ENCODE measurements around the gene ABHD17A. TPM values are rescaled to one million over a fixed set of nuclear protein-coding genes. Genes with fewer than 3 reads are reported as not detected.
"Not testable (repeated sequence)": the region's sequence is repeated elsewhere in the genome, so short reads cannot be mapped to it uniquely, and the experiment has no call there.

Gene ABHD17A
- total RNA-seq, 1 donor from 2014 or later: 61.5 TPM

- ATAC-seq (no peak), DNase-seq (ENCODE audit: missing footprints) (no peak)
- intact Hi-C loops (cut with DNase I): no loop called here
Measured at GRCh38 chr19:1884291-1884718, 991 bp downstream of the ABHD17A start.

DNA sequence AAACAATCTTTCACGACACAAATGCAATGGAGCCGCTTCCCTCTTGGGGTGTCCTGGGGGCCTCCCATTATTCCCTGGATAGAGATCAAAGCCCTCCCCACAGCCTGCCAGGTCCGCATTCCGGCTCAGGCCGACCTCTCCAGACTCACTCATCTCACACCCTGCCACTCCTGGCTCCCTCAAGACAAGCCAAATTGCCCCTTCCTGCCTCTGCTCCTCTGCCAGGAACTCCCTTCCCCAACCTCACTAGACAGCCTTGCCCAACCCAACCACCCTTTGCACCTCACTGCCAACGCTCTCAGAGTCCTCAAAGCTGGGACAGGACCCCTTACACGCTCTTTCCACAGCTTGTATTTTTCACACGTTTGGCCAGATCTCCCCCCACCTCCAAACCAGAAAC is 1.5 kb downstream of the ABHD17A start:
- no peak for ATAC-seq
- peak; percentile 7 for DNase-seq (ENCODE audit: missing footprints)
- intact Hi-C loops (cut with DNase I): no loop called here

DNA sequence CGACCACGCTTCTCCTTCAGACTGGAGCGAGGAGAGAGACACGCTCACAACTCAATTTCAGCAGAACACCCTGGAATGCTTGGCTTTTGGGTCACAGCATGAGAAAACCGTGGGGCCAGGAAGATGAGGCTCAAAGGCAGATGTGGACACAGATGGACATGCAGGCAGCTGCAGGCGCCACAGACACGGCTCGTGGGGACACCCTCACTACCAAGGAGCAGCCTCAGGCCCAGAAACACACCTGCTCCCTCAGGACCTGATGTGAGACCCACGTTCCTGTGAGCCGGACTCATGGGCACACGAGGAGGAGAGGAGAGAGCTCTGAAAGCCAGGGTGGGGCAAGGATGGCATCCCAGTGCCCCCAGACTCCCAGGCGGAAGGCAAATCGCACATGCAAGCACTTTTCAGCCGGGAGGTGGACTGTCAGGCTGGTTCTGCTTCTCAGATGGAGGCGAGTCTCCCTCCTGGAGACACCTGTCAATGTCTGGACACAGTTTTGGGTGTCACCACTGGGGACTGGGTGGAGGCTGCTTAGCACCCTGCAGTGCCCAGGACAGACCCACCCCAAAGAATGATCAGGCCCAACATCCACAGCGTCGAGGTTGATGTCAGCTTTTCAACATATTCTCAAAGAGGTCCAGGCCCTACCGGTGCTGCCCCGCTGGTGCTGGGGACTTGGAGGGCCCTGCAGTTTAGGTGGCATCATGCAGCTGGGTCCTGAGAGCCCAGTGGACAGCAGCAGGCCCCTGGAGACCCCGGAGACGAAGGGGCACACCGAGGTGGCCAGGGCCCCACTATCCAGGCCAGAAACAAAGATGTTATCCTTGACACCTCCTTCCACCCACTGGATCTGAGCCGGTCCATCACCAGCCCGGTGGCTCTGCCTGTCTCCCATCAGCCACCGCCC is 2.3 kb downstream of the ABHD17A start:
- ATAC-seq (no peak), DNase-seq (ENCODE audit: missing footprints) (peak; percentile 56)
- intact Hi-C loops (cut with DNase I): no loop called here

DNA sequence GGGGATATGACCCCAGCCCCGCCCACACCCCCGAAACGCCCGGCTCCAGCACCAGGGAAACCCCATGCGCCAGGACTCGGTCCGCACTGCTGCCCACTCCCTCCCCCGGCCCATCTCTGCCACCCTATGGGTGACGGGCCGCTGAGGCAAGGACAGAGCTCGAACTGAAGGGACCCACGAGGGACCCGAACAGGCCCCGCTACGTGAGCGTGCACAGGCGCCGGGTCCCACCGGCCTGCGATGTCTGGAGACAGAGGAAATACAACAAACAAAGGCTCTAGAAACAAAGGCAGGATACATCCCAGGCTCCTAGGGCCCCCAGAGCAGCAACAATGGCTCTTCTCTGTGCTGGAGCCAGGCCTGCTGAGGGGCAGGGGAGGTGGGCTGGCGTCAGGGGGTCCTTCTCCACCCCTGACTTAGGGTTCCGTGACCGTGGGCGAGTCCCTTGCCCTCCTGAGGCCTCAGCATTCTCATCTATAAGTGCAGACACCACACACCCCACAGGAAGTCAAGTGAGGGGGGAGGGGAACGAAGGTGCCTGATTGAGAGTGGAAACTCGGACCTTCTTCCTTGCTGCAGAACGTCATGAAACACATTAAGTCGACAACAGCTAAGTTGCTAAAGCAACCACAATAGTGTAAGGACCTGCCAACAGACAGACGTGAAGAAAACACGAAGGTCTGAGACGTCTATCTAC is 3.1 kb downstream of the ABHD17A start:
- peak; percentile 57 for DNase-seq (ENCODE audit: missing footprints)
- intact Hi-C loops (cut with DNase I): no loop called here
- ATAC-seq: no peak

DNA sequence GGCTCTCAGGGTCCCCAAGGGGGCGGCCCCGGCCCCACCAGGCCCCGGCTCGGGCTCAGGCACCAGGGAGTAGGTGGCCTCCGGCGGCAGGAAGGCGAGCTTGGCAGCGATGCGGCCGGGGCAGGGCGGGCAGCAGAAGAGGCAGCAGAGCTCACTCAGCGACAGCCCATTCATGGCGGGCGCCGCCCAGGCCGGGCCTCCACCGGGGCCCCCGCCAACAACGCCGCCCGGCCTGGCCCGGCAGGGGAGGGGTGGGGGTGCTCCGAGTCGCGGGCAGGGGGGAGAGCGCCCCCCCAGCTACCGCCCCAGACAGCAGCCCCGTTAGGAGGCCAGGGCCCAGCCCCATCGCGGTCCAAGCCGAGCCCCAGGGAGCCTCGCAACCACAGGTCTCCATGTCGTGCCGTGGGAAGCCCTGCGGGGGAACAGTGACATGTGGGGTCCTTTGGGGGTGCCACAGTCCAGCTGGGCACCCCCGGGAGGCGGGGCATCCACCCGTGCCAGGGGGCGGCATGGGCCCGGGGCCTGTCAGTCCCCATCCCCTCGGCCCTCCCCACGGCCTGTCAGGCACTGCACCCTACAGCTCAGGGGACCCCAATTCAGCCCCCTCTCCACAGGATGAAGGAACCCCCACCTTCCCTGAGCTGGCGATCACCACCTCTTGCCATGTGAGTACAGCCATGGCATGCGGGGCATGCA is 3.8 kb downstream of the ABHD17A start:
- intact Hi-C loops (cut with DNase I); ATAC-seq: not testable (repeated sequence)
- peak; percentile 58 for DNase-seq (ENCODE audit: missing footprints)

DNA sequence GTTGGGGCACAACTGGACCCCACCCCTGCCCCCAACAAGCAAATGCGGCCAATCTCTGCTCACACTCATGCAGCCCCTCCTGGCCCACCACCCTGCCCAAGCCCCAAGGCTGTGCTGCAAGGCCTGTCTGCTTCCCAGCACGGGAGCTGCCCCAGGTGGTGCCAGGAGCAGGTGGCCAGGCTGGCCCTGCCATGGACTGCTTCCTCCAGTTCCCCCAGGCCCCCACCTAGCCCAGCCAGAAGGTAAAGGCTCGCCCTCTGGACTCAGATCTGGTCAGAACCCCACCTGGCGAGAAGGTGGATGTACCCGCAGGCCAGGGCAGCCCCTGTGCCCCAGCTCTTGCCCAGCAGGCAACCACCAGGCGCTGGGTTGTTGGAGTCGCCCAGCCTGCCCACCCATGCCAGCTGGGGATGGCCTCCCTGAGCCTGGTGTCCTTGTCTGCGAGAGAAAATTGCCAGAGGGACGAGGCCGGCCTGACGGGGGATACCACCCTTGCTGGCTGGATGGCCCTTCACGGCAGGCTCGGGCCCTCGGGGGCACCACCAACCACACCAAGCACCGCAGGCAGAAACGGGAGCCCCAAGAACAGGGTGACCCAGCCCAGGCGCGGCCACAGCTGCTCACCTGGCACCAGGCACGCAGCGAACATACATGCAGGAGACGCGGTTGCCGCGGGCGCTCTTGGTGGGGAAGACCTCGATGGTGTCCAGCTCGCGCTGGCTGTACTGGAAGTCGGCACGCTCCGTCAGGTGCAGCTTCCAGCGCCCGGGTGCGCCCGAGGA is 4.5 kb downstream of the ABHD17A start:
- intact Hi-C loops (cut with DNase I): no loop called here
- DNase-seq (ENCODE audit: missing footprints): peak; percentile 65
- no peak for ATAC-seq

DNA sequence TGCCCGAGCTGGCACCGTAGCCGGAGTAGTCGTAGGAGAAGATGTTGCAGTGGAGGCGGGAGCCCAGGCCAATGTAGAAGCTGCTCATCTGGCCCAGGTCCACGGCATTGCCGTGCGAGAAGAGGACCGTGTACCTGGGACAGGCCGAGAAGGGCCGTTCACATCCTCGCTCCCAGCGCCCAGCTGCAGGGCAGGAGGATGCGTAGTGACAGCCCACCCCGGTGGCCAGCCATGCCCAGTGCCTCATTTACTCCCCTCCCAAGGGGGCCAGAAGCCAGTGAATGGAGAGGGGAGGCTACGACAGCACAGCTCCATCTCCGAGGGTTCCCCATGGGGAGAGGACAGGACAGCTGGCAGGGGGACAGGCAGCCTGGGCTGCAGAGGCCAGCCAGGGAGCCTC is 5.3 kb downstream of the ABHD17A start:
- intact Hi-C loops (cut with DNase I); ATAC-seq: not testable (repeated sequence)
- DNase-seq (ENCODE audit: missing footprints): peak; percentile 39

DNA sequence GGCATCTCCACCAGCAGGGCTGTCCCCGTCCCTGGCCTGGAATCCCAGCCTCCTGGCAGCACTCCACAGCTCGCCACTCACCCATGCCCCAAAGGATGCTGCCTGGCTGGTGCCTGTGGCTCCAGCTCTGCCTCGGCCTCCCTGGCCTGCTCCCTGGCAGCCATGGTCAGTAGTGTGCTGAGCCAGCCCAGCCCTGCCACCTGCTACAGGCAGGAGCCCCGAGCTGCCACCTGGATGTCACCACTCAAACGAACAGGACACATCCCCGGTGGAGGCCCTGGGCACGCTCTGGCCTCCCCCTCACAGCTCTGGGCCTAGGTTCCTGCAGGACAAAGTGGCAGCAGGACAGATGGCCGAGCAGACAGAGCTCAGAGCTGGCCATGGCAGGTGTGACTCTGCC is 6.7 kb downstream of the ABHD17A start:
- ATAC-seq; intact Hi-C loops (cut with DNase I): not testable (repeated sequence)
- peak; percentile 47 for DNase-seq (ENCODE audit: missing footprints)

GRCh38 chr19:1877280-1877660 is 8.0 kb downstream of the ABHD17A start:
- intact Hi-C loops (cut with DNase I); ATAC-seq: not testable (repeated sequence)

DNA sequence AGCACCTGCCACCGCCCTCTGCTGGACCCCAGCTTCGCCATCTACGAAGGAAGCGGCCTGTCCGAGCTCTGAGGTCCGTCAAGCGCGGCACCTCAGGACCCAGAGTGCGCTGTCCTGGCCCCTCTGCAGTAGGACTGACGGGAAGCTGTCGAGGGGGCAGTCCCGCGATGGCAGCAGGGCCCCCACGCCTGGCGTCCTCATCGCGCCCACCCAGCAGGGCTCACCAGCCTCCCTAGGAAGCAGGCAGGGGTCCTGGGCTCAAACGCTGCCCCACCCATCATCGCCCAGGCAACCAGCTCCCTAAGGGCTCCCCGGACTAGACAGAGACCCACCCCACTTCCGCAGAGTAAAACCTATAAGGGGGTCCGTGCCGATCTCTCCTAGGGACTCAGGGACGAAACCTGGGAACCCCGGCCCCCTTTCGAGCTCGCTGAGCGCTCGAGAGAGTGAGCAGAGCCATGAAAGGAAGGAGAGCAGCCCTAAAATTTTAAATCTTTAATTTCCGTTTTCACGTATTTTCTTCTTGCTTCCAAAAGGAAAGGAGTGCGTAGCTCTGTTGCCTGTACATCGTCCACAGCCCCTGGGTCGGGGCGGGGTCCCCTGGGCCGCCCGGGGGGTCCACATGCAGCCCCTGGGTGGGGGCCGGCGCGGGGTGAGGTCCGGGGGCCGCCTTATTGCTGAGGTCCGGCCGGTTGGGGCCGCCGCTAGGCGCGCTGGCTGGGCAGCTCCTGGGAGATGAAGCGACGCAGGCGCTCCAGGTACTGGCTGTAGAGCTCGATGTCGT is 8.6 kb downstream of the ABHD17A start:
- DNase-seq (ENCODE audit: missing footprints); intact Hi-C loops (cut with DNase I): not testable (repeated sequence)
- peak; percentile 22 for ATAC-seq

More at GRCh38 chr19:1877280-1877660, 8.0 kb downstream of the ABHD17A start:
- DNase-seq (ENCODE audit: missing footprints): not testable (repeated sequence)

GRCh38 chr19:1875646-1876495 is 9.4 kb downstream of the ABHD17A start:
- DNase-seq (ENCODE audit: missing footprints) (peak; percentile 97), ATAC-seq (peak; percentile 95)
- intact Hi-C loops (cut with DNase I): no loop called here

DNA sequence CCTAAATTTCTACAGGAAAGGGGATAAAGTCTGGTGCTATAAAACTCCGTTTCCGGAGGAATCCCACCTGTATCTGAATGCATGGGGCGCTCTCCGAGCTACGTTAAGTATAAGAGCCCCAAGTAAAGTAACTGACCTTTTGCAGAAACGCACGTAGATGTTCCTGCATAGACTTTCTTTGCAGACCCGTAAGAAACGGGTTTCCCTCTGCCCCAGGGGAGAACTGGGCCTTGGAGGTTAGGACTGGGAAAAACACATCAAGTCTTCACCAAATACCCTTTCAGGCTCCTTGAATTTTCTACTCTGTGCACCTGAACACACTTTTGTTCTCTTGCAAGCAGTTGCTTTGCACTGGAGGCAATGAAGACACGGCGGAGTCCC is 10.0 kb downstream of the ABHD17A start:
- intact Hi-C loops (cut with DNase I); DNase-seq (ENCODE audit: missing footprints); ATAC-seq: not testable (repeated sequence)

DNA sequence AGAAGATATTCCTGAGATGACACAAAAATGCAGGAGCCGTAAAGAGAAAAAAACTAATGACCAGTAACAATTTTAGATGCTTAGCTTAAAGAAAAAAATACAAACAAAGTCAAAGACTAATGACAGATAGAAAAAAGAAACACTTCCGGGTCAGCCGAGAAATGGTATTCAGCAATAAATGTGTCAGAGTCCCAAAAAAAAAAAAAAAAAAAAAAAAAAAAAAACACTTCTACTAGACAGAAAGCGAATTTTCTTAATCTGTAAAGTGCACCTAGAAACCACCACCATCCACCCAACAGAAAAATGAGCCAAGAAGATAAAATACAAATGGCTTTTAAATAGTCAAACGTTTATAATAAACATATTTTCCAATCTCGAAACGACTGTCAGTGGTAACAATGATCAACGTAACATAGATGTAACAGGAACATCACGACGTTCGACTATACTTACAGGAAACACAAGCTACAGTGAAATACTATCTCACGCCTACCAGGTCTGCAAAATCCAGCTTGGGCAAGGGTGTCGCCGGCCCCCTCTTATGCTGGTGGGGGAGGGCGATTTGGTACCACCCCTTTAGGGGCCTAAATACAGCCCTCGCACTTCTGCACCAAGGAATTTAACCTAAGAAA is 10.6 kb downstream of the ABHD17A start:
- ATAC-seq (no peak), DNase-seq (ENCODE audit: missing footprints) (no peak)
- intact Hi-C loops (cut with DNase I): no loop called here

DNA sequence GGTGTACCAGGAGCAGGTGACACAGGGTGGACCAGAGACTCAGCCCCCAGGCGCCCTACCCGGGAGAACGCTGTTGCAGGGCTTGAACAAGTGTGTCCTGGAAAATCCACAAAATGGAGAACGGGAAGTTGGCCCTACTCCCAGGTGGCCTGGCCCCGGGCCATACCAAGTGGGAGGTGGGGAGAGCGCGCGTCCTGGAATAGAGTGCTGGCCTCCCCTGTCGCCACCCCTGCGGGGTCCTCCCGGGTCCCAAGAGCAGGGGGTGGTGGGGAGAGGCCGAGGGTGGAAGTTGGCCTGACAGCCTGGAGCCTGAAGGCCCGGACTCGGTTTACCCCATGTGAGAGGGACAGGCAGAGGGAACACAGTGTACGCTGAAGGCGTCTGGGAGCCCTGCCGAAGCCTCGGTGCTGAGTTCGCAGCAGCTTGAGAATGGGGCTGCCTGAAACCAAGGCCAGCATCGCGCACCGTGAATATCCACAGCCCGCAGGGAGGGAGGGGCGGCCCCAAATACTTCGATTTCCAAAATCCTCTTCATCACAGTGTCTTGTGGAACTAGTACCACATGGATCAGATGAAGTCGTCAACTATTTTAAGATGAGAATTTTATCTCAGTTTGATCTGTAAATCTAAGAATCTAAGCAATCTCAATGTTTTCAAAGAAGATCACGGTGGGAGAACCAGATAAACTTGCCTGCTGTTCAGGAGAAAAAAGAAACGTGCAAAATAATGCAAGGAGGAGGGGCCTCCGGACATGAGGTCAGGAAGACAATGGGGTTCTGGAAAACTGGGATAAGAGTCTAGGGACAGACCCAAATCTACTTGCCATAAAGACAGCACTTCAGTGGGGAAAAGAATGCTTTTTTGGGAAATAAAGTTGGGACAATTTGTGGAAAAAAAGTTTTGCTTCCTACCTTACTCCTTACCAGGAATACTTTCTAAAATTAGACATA is 11.5 kb downstream of the ABHD17A start:
- peak; percentile 16 for ATAC-seq
- DNase-seq (ENCODE audit: missing footprints): no peak
- intact Hi-C loops (cut with DNase I): no loop called here

DNA sequence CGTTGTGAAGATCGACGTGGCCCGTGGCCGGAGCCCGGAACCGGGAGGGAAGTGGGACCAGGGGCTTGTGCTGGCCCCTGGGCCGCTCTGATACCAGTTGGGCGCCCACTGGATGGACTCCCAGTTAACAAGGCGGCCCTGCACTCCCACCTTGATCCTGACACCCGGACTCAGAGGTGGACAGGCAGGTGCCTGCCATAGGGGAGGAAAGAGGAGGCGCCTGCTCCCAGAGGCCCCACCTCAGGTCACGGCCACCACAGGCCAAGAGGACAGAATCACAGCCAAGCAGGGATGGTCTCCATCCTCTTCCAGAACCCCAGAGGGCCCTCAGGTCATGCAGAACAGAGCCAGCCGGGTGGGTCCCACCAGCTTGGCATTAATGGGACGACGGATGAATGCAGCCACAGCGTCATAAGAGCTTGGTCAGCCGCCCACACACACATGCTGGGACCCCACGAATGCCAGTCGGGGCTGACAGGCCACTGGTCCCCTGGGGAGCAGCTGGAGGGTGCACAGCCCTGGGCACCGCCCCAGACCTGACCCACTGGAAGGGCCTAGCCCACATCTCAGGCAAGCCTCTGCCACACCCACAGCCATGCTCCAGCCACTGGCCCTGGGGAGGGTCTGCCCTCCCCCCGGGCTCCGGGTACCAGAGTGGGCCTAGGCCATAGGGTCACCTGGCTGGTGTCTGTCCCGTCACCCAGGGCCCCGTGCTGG is 12.3 kb downstream of the ABHD17A start:
- intact Hi-C loops (cut with DNase I): no loop called here
- ATAC-seq (no peak), DNase-seq (ENCODE audit: missing footprints) (no peak)
